Ovary (tissue), 9 donors: ENCODE measurements around the gene TEDC1. TPM values are rescaled to one million over a fixed set of nuclear protein-coding genes. Genes with fewer than 3 reads are reported as not detected.
A peak's percentile ranks its signal among the peaks of the same experiment; 100 is the strongest.

Source experiments
- DNase-seq, 5 donors: peaks; one replicate each; pipeline ENCODE4 v3.0.0-alpha.2; 2019 to 2020
- H3K27ac ChIP-seq, 2 donors: fragments of 200-600 bp; one replicate each; pipeline versions ENCODE4 v1.5.1 to v1.8.0; 2019 to 2022
- H3K27me3 ChIP-seq: fragments of 200-600 bp; one replicate; pipeline ENCODE4 v1.8.0; 2022
- H3K36me3 ChIP-seq: fragments of 200-600 bp; sonication (generic); one replicate; pipeline ENCODE4 v1.5.1; 2019
- H3K4me1 ChIP-seq: one replicate; pipeline ENCODE4 v1.8.1; 2013; ENCODE audit warnings: mild to moderate bottlenecking, moderate library complexity; ENCODE audit not compliant: insufficient read depth
- H3K4me3 ChIP-seq: fragments of 200-600 bp; sonication (generic); one replicate; pipeline ENCODE4 v1.5.1; 2017
- H3K9me3 ChIP-seq, 2 donors: fragments of 200-600 bp in 1 of 2; sonication (generic) in 1 of 2; one replicate each; pipeline versions ENCODE4 v1.5.1 to v1.8.1; 2013 to 2019; ENCODE audit warnings: mild to moderate bottlenecking in 1 of 2, moderate library complexity in 1 of 2
- CTCF ChIP-seq, 3 donors: fragments of 450-650 bp in 2 of 3; fragments of 200-600 bp in 1 of 3; IDR thresholded peaks; one replicate each; pipeline versions ENCODE4 v1.5.1 to v1.8.0; 2016 to 2022; ENCODE audit warnings: antibody characterized with exemption in 3 of 3, mild to moderate bottlenecking in 1 of 3
- EP300 ChIP-seq: sonication (generic); formaldehyde crosslinking; IDR thresholded peaks from one replicate; pipeline ENCODE4 v1.6.1; 2017; ENCODE audit warnings: antibody characterized with exemption
- POLR2A ChIP-seq: fragments of 450-650 bp; IDR thresholded peaks from one replicate; pipeline ENCODE4 v1.6.1; 2017; ENCODE audit warnings: antibody characterized with exemption, mild to moderate bottlenecking, moderate library complexity
- WGBS, 3 donors: extraction: QIAGEN DNeasy Blood & Tissue Kit in 1 of 3; methylation state at CpG; one replicate each; pipeline versions ENCODE4 v1.1.5 to v1.1.7; 2013 to 2017; 5-methylcytosine and 5-hydroxymethylcytosine counted together
- intact Hi-C, 4 donors: fragments of 100-400 bp; cut with DNase I; formaldehyde crosslinking; loops; one replicate each; pipeline versions ENCODE4 v1.11.0 to v1.15.1; 2022 to 2023
- polyA plus RNA-seq, 2 donors: library from polyadenylated mRNA; stranded (reverse); fragments of 200-250 nt in 1 of 2; fragments of 350-450 nt in 1 of 2; fragmentation: Illumina TruSeq in 1 of 2; extraction: RNeasy Lipid Tissue Mini Kit (QIAGEN cat#74804) in 1 of 2; gene quantifications; one replicate each; pipeline ENCODE4 v1.2.3, GENCODE V29; 2013 to 2014
- total RNA-seq, 7 donors: library from RNA; depleted of rRNA in 2 of 7; stranded (reverse); fragments of >200 nt in 2 of 7; fragmentation: NEBNext Ultra II Directional in 3 of 7; extraction: Animal tissue kit (Norgen Biotek cat#: 25700) in 3 of 7; gene quantifications; one replicate each; pipeline versions ENCODE4 v1.1.0 to v1.2.4, GENCODE V29; 2016 to 2023
- donor health status: DM: no; HTN: no; CAD: no; lungs with moderate emphysema.
- donor health status: DM: no; HTN: no; CAD: no.
- donor health status: Bipolar disorder and iron deficiency.
- donor health status: DM: yes; HTN: yes; CAD: no.
- donor health status: DM: no; HTN: no; CAD: no.
- donor health status: DM: yes; HTN: yes; CAD: no.

Gene TEDC1
- total and polyA plus RNA-seq, 9 donors = 2.6 to 8.2 (median 3.8) TPM; not detected in 1

- intact Hi-C loops = loop anchor here in 2 of 4 donors (10.0 kb wide), 2 partner anchors 46 to 56 kb away; partner anchors contain the start of gene MTA1 (in 1 of the 2)
- H3K36me3 ChIP-seq = no peaks in the 10 kb centered on the region
- H3K27me3 ChIP-seq = no peaks in the 10 kb centered on the region
- no peaks in the 10 kb centered on the region for H3K9me3 ChIP-seq
- TF ChIP-seq POLR2A = no peak
- no peak for TF ChIP-seq CTCF (IDR thresholded peaks at IDR 0.05)
- TF ChIP-seq EP300 = no peak
- peak in 2 of 5 donors; percentile 36 to 46 for DNase-seq
- 72 to 81% (median 75%) methylated on average over 33 to 34 of the region's 34 CpGs for WGBS, 3 donors
- peak overlapping the region in 1 of 2 donors; percentile 10 for H3K27ac ChIP-seq
- H3K4me3 ChIP-seq = no peak overlapping the region
- H3K4me1 ChIP-seq = peaks cover 9% of the 10 kb centered on the region
Observed at GRCh38 chr14:105470350-105471296, 20.4 kb upstream of the TEDC1 start.

GRCh38 chr14:105471297-105471821 is 19.7 kb upstream of the TEDC1 start:
- H3K36me3 ChIP-seq = no peaks in the 10 kb centered on the region
- H3K4me1 ChIP-seq = peaks cover 14% of the 10 kb centered on the region
- H3K27ac ChIP-seq = peak overlapping the region in 1 of 2 donors; percentile 10

GRCh38 chr14:105471823-105472485 is 19.1 kb upstream of the TEDC1 start:
- WGBS, 3 donors = 72 to 75% (median 74%) methylated on average over 8 of the region's 8 CpGs
- TF ChIP-seq CTCF (IDR thresholded peaks at IDR 0.05) (no peak), POLR2A (no peak)
- DNase-seq = no peak
- peaks cover 17% of the 10 kb centered on the region for H3K4me1 ChIP-seq
- intact Hi-C loops = loop anchor here in 2 of 4 donors (10.0 kb wide), 2 partner anchors 47 to 57 kb away; partner anchors contain the start of gene MTA1 (in 1 of the 2)
- H3K27ac ChIP-seq = peak overlapping the region in 1 of 2 donors; percentile 19
- no peaks in the 10 kb centered on the region for H3K9me3 ChIP-seq
- H3K27me3 ChIP-seq = no peaks in the 10 kb centered on the region
- H3K36me3 ChIP-seq = no peaks in the 10 kb centered on the region
- H3K4me3 ChIP-seq = no peak overlapping the region

More at GRCh38 chr14:105471297-105471821, 19.7 kb upstream of the TEDC1 start:
- intact Hi-C loops = loop anchor here in 2 of 4 donors (10.0 kb wide), 2 partner anchors 47 to 57 kb away; partner anchors contain the start of gene MTA1 (in 1 of the 2)
- 44 to 54% (median 53%) methylated on average over 7 to 19 of the region's 19 CpGs for WGBS, 3 donors
- TF ChIP-seq EP300 (no peak), POLR2A (no peak), CTCF (IDR thresholded peaks at IDR 0.05) (no peak)
- no peaks in the 10 kb centered on the region for H3K9me3 ChIP-seq
- DNase-seq = no peak
- H3K27me3 ChIP-seq = no peaks in the 10 kb centered on the region
- no peak overlapping the region for H3K4me3 ChIP-seq

GRCh38 chr14:105472486-105472991 is 18.5 kb upstream of the TEDC1 start:
- intact Hi-C loops = loop anchor here in 2 of 4 donors (10.0 kb wide), 2 partner anchors 48 to 58 kb away; partner anchors contain the start of gene MTA1 (in 1 of the 2)
- Histone ChIP-seq H3K27ac (peak overlapping the region in 1 of 2 donors; percentile 19), H3K4me3 (no peak overlapping the region), H3K36me3 (no peaks in the 10 kb centered on the region), H3K9me3 (no peaks in the 10 kb centered on the region), H3K27me3 (no peaks in the 10 kb centered on the region), H3K4me1 (peaks cover 17% of the 10 kb centered on the region)
- TF ChIP-seq POLR2A = no peak
- 71 to 85% (median 73%) methylated on average over 12 of the region's 12 CpGs for WGBS, 3 donors
- peak in 1 of 5 donors; percentile 44 for DNase-seq
